Tibial nerve (tissue), 4 donors: ENCODE results near the gene CFAP161.

Source experiments
- CTCF ChIP-seq, 5 experiments: fragments of 200-600 bp in 3 of 5; fragments of 450-650 bp in 2 of 5; sonication (generic) in 3 of 5; IDR thresholded peaks; one replicate each; pipeline ENCODE4 v1.5.1; 2016 to 2019; ENCODE audit warnings: antibody characterized with exemption in 5 of 5, mild to moderate bottlenecking in 3 of 5, moderate library complexity in 2 of 5
- EP300 ChIP-seq, 2 donors: sonication (generic); formaldehyde crosslinking; IDR thresholded peaks; one replicate each; pipeline ENCODE4 v1.6.1; 2017; ENCODE audit warnings: antibody characterized with exemption in 2 of 2, mild to moderate bottlenecking in 1 of 2
- POLR2A ChIP-seq, 2 donors: fragments of 450-650 bp; IDR thresholded peaks; one replicate each; pipeline ENCODE4 v1.6.1; 2017; ENCODE audit warnings: antibody characterized with exemption in 2 of 2, mild to moderate bottlenecking in 2 of 2, moderate library complexity in 2 of 2

GRCh38 chr15:81182756-81183438 is 48.8 kb downstream of the CFAP161 start:
- TF ChIP-seq POLR2A (IDR thresholded peaks at IDR 0.05) = no peak
- peak in 1 of 5 experiments; percentile 35 for TF ChIP-seq CTCF (IDR thresholded peaks at IDR 0.05)
- TF ChIP-seq EP300 (IDR thresholded peaks at IDR 0.05) = no peak
